H1 (cell line): ENCODE results near the gene CACFD1. TPM values are rescaled to one million over a fixed set of nuclear protein-coding genes. Genes with fewer than 3 reads are reported as not detected.

Experiments used
- POLR2A ChIP-seq, 2 experiments: IDR thresholded peaks; 1 replicate in 1 of 2; 2 replicates in 1 of 2; pipeline ENCODE4 v1.6.1; 2011; ENCODE audit warnings: low read depth in 2 of 2, low read length in 2 of 2, mild to moderate bottlenecking in 2 of 2; ENCODE audit errors: control extremely low read depth in 1 of 2
- TAF7 ChIP-seq: optimal IDR thresholded peaks from 2 replicates; pipeline ENCODE3; 2011; ENCODE audit warnings: low read depth, mild to moderate bottlenecking, inconsistent platforms, low read length, moderate library complexity, borderline replicate concordance
- polyA plus RNA-seq, 7 experiments: library from polyadenylated mRNA; depleted of rRNA in 3 of 7; stranded (reverse) in 5 of 7; unstranded in 2 of 7; fragments of >200 nt in 5 of 7; fragments of 200-250 nt in 2 of 7; gene quantifications; 1 replicate in 5 of 7; 2 replicates in 1 of 7; 4 replicates in 1 of 7; pipeline versions ENCODE4 v1.2.1 to v1.2.3, GENCODE V29; 2011 to 2013; ENCODE audit warnings: missing spikeins in 2 of 7, mixed read lengths in 2 of 7
- total RNA-seq: library from RNA; stranded (reverse); fragmentation: NEBNext Ultra II Directional; extraction: Animal tissue kit (Norgen Biotek cat#: 25700); gene quantifications from 2 replicates; pipeline ENCODE4 v1.2.1, GENCODE V29; 2021
- TF ChIP-seq, protein P1 (sequence below): IDR thresholded peaks from 2 replicates; pipeline ENCODE4 v1.6.1; 2011; ENCODE audit warnings: low read depth, mild to moderate bottlenecking, low read length; ENCODE audit not compliant: insufficient read depth

Gene CACFD1
- total and polyA plus RNA-seq, 2 of the 8 experiments (the other 6 are each of a cell fraction or from before 2014, with no cell fraction given) = 13.4 to 15.5 TPM

DNA sequence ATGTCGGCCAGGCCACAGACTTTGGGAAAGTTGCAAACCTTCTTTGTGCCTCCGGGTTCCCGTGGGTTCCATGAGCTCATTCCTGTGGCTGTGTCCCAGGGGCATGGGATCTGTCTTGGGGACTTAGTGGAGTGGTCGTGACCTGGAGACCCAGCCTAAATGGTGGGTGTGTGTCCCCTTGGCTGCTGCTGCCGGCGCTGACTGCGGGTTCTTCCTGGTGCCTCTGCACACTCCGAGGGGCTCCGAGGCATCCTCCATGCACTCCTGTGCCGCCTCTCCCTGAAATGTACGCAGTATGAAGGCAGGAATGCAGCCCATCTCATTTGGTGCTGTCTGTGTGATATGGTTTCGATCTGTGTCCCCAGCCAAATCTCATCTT is 40.1 kb downstream of the CACFD1 start (continued):
- TF ChIP-seq, protein P1, sequence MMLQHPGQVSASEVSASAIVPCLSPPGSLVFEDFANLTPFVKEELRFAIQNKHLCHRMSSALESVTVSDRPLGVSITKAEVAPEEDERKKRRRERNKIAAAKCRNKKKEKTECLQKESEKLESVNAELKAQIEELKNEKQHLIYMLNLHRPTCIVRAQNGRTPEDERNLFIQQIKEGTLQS = no peak
- no peak for TF ChIP-seq TAF7
- TF ChIP-seq POLR2A (IDR thresholded peaks at IDR 0.05; ENCODE audit: control extremely low read depth in 1 of 2, low read depth in 2 of 2, low read length in 2 of 2) = no peak
- TF ChIP-seq, all 59 proteins: peak for 0
